HCT116 (cell line): ENCODE results near the gene ZNF423. TPM values are rescaled to one million over a fixed set of nuclear protein-coding genes. Genes with fewer than 3 reads are reported as not detected.

ENCODE experiments used
- ATAC-seq: fragments of 200-7000 bp; cut with Tn5 transposase; 2 replicates; pipeline ENCODE4 v1.9.1; 2020; ENCODE audit warnings: mild to moderate bottlenecking, moderate library complexity
- BruUV-seq: library from RNA; stranded (reverse); fragments of 400-500 nt; replicated peaks from 2 replicates; lab custom pipeline; 2021; lab: Mats Ljungman, UMichigan
- CTCF ChIA-PET: fragments of 300-600 bp; sonication (Branson Sonifier 250); formaldehyde crosslinking; loops from one replicate; lab custom pipeline; 2021; ENCODE audit warnings: antibody characterized with exemption; lab: Charles Lee
- POLR2A ChIA-PET: fragments of 300-600, 350-600 bp; sonication (Branson Sonifier 250); formaldehyde crosslinking; loops from one replicate; lab custom pipeline; 2021; ENCODE audit warnings: antibody characterized with exemption; lab: Charles Lee
- RAD21 ChIA-PET, 2 experiments: fragments of 300-600 bp; sonication (Branson Sonifier 250); formaldehyde crosslinking; loops; one replicate each; lab custom pipeline; 2023; ENCODE audit warnings: low total read pairs in 2 of 2; ENCODE audit not compliant: uncharacterized antibody in 2 of 2, unreplicated experiment in 2 of 2, low non-redundant PET in 1 of 2; lab: Charles Lee
- DNase-seq: peaks from one replicate; pipeline ENCODE4 v3.0.0-alpha.2; 2010; ENCODE audit warnings: low read depth, low spot score
- H2AFZ ChIP-seq: fragments of 200-600 bp; shearing (Covaris generic), sonication (generic); 2 replicates; pipeline ENCODE4 v1.6.1; 2017; ENCODE audit warnings: low read depth, mixed run types, mixed read lengths, antibody characterized with exemption, low read length; ENCODE audit not compliant: poor library complexity, severe bottlenecking
- H3K27ac ChIP-seq: 2 replicates; pipeline ENCODE4 v1.5.1; 2012; ENCODE audit warnings: low read depth, low read length
- H3K27me3 ChIP-seq: fragments of 200-600 bp; sonication (generic); 2 replicates; pipeline ENCODE4 v1.6.1; 2016; ENCODE audit warnings: mixed run types, low read length, mixed read lengths; ENCODE audit not compliant: insufficient read depth
- H3K36me3 ChIP-seq, 2 experiments: fragments of 200-500 bp in 1 of 2; fragments of 200-600 bp in 1 of 2; sonication (Bioruptor generic) in 1 of 2; sonication (generic) in 1 of 2; 2 replicates each; pipeline versions ENCODE4 v1.5.1 to v1.6.1; 2014 to 2016; ENCODE audit warnings: low read length in 2 of 2, inconsistent platforms in 1 of 2, mixed read lengths in 1 of 2, mixed run types in 1 of 2; ENCODE audit not compliant: insufficient read depth in 2 of 2, control insufficient read depth in 1 of 2
- H3K4me1 ChIP-seq, 2 experiments: fragments of 200-600 bp in 1 of 2; sonication (generic) in 1 of 2; 2 replicates each; pipeline versions ENCODE4 v1.5.1 to v1.6.1; 2012 to 2017; ENCODE audit warnings: low read length in 2 of 2, inconsistent platforms in 1 of 2, mild to moderate bottlenecking in 1 of 2, mixed read lengths in 1 of 2, mixed run types in 1 of 2, moderate library complexity in 1 of 2; ENCODE audit not compliant: insufficient read depth in 2 of 2, control insufficient read depth in 1 of 2
- H3K4me2 ChIP-seq: fragments of 200-600 bp; sonication (generic); 2 replicates; pipeline ENCODE4 v1.6.1; 2017; ENCODE audit warnings: mixed run types, low read length, mixed read lengths
- H3K4me3 ChIP-seq, 2 experiments: fragments of 200-600 bp in 1 of 2; sonication (generic) in 1 of 2; replicated peaks in 1 of 2; 2 replicates each; pipeline ENCODE4 v1.5.1; 2011 to 2016; ENCODE audit warnings: low read length in 2 of 2, control low read depth in 1 of 2, low read depth in 1 of 2, mild to moderate bottlenecking in 1 of 2, mixed read lengths in 1 of 2, mixed run types in 1 of 2
- H3K79me2 ChIP-seq: fragments of 200-600 bp; sonication (generic); 2 replicates; pipeline ENCODE4 v1.6.1; 2017; ENCODE audit warnings: mild to moderate bottlenecking, mixed run types, low read length, moderate library complexity, mixed read lengths; ENCODE audit not compliant: insufficient read depth
- H3K9ac ChIP-seq: fragments of 200-600 bp; sonication (generic); 2 replicates; pipeline ENCODE4 v1.6.1; 2016; ENCODE audit warnings: low read length, mixed read lengths
- H3K9me2 ChIP-seq: fragments of 200-600 bp; sonication (generic), shearing (Covaris generic); 2 replicates; pipeline ENCODE4 v1.6.1; 2017; ENCODE audit warnings: mixed run types, mild to moderate bottlenecking, moderate library complexity; ENCODE audit not compliant: insufficient read depth
- H3K9me3 ChIP-seq, 2 experiments: fragments of 200-500 bp in 1 of 2; fragments of 200-600 bp in 1 of 2; sonication (Bioruptor generic) in 1 of 2; sonication (generic) in 1 of 2; 2 replicates each; pipeline ENCODE4 v1.6.1; 2014 to 2017; ENCODE audit warnings: low read length in 2 of 2, mixed read lengths in 2 of 2, inconsistent platforms in 1 of 2, low read depth in 1 of 2, mild to moderate bottlenecking in 1 of 2, mixed run types in 1 of 2, moderate library complexity in 1 of 2; ENCODE audit not compliant: control insufficient read depth in 1 of 2, insufficient read depth in 1 of 2
- H4K20me1 ChIP-seq: fragments of 200-600 bp; sonication (generic), shearing (Covaris generic); 2 replicates; pipeline ENCODE4 v1.6.1; 2017; ENCODE audit warnings: mixed run types, mild to moderate bottlenecking, moderate library complexity; ENCODE audit not compliant: insufficient read depth
- CBX3 ChIP-seq: IDR thresholded peaks from 2 replicates; pipeline ENCODE4 v1.6.1; 2012; ENCODE audit warnings: low read depth
- EGR1 ChIP-seq: IDR thresholded peaks from 2 replicates; pipeline ENCODE4 v1.6.1; 2012; ENCODE audit warnings: low read depth
- EZH2 ChIP-seq: fragments of 200-600 bp; sonication (generic); IDR thresholded peaks from 2 replicates; pipeline ENCODE4 v1.6.1; 2017; ENCODE audit warnings: antibody characterized with exemption, mixed run types
- EZH2phosphoT487 ChIP-seq: fragments of 200-600 bp; IDR thresholded peaks from 2 replicates; pipeline ENCODE4 v1.6.1; 2018; ENCODE audit warnings: antibody characterized with exemption, borderline replicate concordance
- JUND ChIP-seq: IDR thresholded peaks from 2 replicates; pipeline ENCODE4 v1.6.1; 2012
- MAX ChIP-seq: IDR thresholded peaks from 2 replicates; pipeline ENCODE4 v1.6.1; 2012
- SIN3A ChIP-seq: IDR thresholded peaks from 2 replicates; pipeline ENCODE4 v1.6.1; 2012; ENCODE audit warnings: low read depth
- SP1 ChIP-seq: IDR thresholded peaks from 2 replicates; pipeline ENCODE4 v1.6.1; 2012; ENCODE audit warnings: low read depth
- SRF ChIP-seq: IDR thresholded peaks from 2 replicates; pipeline ENCODE4 v1.6.1; 2012; ENCODE audit warnings: low read depth
- TCF7L2 ChIP-seq: IDR thresholded peaks from 2 replicates; pipeline ENCODE4 v1.7.0; 2011; ENCODE audit warnings: borderline replicate concordance, inconsistent platforms; ENCODE audit not compliant: insufficient read depth, insufficient read length; ENCODE audit errors: extremely low read depth
- YY1 ChIP-seq: IDR thresholded peaks from 2 replicates; pipeline ENCODE4 v1.6.1; 2011; ENCODE audit warnings: low read length, low read depth, moderate library complexity, mild to moderate bottlenecking; ENCODE audit not compliant: insufficient replicate concordance; ENCODE audit errors: extremely low read depth
- ZFX ChIP-seq: fragments of 450-650 bp; IDR thresholded peaks from 2 replicates; pipeline ENCODE4 v1.6.1; 2017
- ZNF274 ChIP-seq: fragments of 200-500 bp; sonication (Bioruptor generic); IDR thresholded peaks from 2 replicates; pipeline ENCODE4 v1.6.1; 2014; ENCODE audit warnings: mild to moderate bottlenecking, low read depth, low read length, inconsistent platforms
- intact Hi-C: fragments of 100-400 bp; cut with micrococcal nuclease; formaldehyde crosslinking; loops from 2 replicates; pipeline ENCODE4 v1.10.0; 2022
- total RNA-seq: library from RNA; stranded (reverse); gene quantifications from one replicate; pipeline ENCODE4 v1.2.1, GENCODE V29; 2021; ENCODE audit not compliant: unreplicated experiment
- TF ChIP-seq, protein P1 (sequence below): IDR thresholded peaks from 2 replicates; pipeline ENCODE4 v1.6.1; 2012; ENCODE audit warnings: low read depth

The ZNF423 gene
- total RNA-seq, 1 experiment from 2014 or later: 0.22 TPM

GRCh38 chr16:49559242-49559641 is 296.7 kb downstream of the ZNF423 start:
- ATAC-seq (no peak), DNase-seq (no peak)
- H3K4me1 ChIP-seq: no peaks in the 10 kb centered on the region
- H2AFZ ChIP-seq: no peak overlapping the region
- no peak overlapping the region for H3K4me3 ChIP-seq
- RAD21 ChIA-PET: no interaction called here
- H3K27ac ChIP-seq: no peak overlapping the region
- no TSS peak for BruUV-seq
- CTCF ChIA-PET: no interaction called here
- no peaks in the 10 kb centered on the region for H3K36me3 ChIP-seq
- no peaks in the 10 kb centered on the region for H3K9me2 ChIP-seq
- intact Hi-C loops: loop anchor here (10.0 kb wide), 1 partner anchor 146 kb away; no protein-coding TSS in a partner anchor
- no peaks in the 10 kb centered on the region for H3K79me2 ChIP-seq
- H3K4me2 ChIP-seq: no peak overlapping the region
- H3K9ac ChIP-seq: no peak overlapping the region
- POLR2A ChIA-PET: no interaction called here
- H3K9me3 ChIP-seq: no peaks in the 10 kb centered on the region
- TF ChIP-seq EZH2 (no peak), SIN3A (no peak), SRF (no peak), CBX3 (no peak)
- no peaks in the 10 kb centered on the region for H4K20me1 ChIP-seq
- H3K27me3 ChIP-seq: peaks cover 6% of the 10 kb centered on the region; the same call in 1 of the 2 replicates

DNA sequence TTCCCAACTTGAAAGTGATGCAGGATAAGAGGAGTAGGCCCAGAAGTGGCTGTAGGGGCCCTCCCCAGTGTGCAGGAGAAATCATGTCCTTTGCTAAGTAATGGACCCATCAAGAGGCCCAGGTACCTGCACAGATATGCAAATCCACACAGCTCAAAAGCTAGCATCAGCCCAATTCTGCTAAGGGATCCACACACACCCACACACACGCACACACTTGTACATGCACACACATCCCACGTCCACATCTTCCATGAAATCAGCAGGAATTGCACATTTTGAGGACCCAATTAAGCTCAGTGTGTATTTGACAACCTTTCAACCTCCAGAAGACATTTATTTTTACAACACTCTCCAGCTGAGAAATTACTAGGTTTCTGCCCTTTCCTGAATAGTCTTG is 297.5 kb downstream of the ZNF423 start:
- Histone ChIP-seq H3K27me3 (peaks cover 8% of the 10 kb centered on the region; the same call in 1 of the 2 replicates), H3K36me3 (no peaks in the 10 kb centered on the region), H3K4me2 (no peak overlapping the region), H3K27ac (no peak overlapping the region), H3K79me2 (no peaks in the 10 kb centered on the region), H3K9me2 (no peaks in the 10 kb centered on the region), H3K9ac (no peak overlapping the region), H3K9me3 (no peaks in the 10 kb centered on the region), H2AFZ (no peak overlapping the region), H3K4me3 (no peak overlapping the region), H3K4me1 (no peaks in the 10 kb centered on the region), H4K20me1 (no peaks in the 10 kb centered on the region)
- intact Hi-C loops: loop anchor here (10.0 kb wide), 1 partner anchor 146 kb away; no protein-coding TSS in a partner anchor
- BruUV-seq: no TSS peak
- DNase-seq (no peak), ATAC-seq (no peak)
- ChIA-PET POLR2A (no interaction called here), RAD21 (no interaction called here), CTCF (interaction anchor here (1.2 kb wide), 1 partner anchor 34 kb away, joined by 3 read pairs; no protein-coding TSS in a partner anchor)
- no peak for TF ChIP-seq ZFX
- no peak for TF ChIP-seq MAX
- no peak for TF ChIP-seq EGR1
- no peak for TF ChIP-seq SRF
- TF ChIP-seq TCF7L2: no peak
- no peak for TF ChIP-seq YY1
- TF ChIP-seq JUND: no peak
- no peak for TF ChIP-seq SP1
- TF ChIP-seq EZH2phosphoT487: no peak
- TF ChIP-seq, protein P1, sequence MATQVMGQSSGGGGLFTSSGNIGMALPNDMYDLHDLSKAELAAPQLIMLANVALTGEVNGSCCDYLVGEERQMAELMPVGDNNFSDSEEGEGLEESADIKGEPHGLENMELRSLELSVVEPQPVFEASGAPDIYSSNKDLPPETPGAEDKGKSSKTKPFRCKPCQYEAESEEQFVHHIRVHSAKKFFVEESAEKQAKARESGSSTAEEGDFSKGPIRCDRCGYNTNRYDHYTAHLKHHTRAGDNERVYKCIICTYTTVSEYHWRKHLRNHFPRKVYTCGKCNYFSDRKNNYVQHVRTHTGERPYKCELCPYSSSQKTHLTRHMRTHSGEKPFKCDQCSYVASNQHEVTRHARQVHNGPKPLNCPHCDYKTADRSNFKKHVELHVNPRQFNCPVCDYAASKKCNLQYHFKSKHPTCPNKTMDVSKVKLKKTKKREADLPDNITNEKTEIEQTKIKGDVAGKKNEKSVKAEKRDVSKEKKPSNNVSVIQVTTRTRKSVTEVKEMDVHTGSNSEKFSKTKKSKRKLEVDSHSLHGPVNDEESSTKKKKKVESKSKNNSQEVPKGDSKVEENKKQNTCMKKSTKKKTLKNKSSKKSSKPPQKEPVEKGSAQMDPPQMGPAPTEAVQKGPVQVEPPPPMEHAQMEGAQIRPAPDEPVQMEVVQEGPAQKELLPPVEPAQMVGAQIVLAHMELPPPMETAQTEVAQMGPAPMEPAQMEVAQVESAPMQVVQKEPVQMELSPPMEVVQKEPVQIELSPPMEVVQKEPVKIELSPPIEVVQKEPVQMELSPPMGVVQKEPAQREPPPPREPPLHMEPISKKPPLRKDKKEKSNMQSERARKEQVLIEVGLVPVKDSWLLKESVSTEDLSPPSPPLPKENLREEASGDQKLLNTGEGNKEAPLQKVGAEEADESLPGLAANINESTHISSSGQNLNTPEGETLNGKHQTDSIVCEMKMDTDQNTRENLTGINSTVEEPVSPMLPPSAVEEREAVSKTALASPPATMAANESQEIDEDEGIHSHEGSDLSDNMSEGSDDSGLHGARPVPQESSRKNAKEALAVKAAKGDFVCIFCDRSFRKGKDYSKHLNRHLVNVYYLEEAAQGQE: no peak
- no peak for TF ChIP-seq ZNF274
- TF ChIP-seq EZH2: no peak
